SJCRH30 (cell line): ENCODE measurements around the gene NMB. TPM values are rescaled to one million over a fixed set of nuclear protein-coding genes. Genes with fewer than 3 reads are reported as not detected.

ENCODE experiments used
- DNase-seq, 2 experiments: peaks; one replicate each; pipeline ENCODE4 v3.0.0-alpha.2; 2015 to 2020
- H3K27ac ChIP-seq: fragments of 250-450 bp; sonication (Bioruptor Pico); 2 replicates; pipeline ENCODE4 v1.5.1; 2020; ENCODE audit warnings: mild to moderate bottlenecking, moderate library complexity
- H3K27me3 ChIP-seq: fragments of 250-450 bp; sonication (Bioruptor Pico); 2 replicates; pipeline ENCODE4 v1.5.1; 2020; ENCODE audit warnings: mild to moderate bottlenecking, moderate library complexity
- H3K36me3 ChIP-seq: fragments of 250-450 bp; sonication (Bioruptor Pico); 2 replicates; pipeline ENCODE4 v1.5.1; 2020; ENCODE audit warnings: mild to moderate bottlenecking, moderate library complexity
- H3K4me1 ChIP-seq: fragments of 250-450 bp; sonication (Bioruptor Pico); 2 replicates; pipeline ENCODE4 v1.5.1; 2020; ENCODE audit warnings: mild to moderate bottlenecking, moderate library complexity
- H3K4me3 ChIP-seq: fragments of 250-450 bp; sonication (Bioruptor Pico); 2 replicates; pipeline ENCODE4 v1.5.1; 2020; ENCODE audit warnings: mild to moderate bottlenecking, moderate library complexity
- H3K9me3 ChIP-seq: fragments of 250-450 bp; sonication (Bioruptor Pico); replicated peaks from 2 replicates; pipeline ENCODE4 v1.5.1; 2020; ENCODE audit warnings: mild to moderate bottlenecking, moderate library complexity
- total RNA-seq: library from RNA; depleted of rRNA; stranded (reverse); fragments of >200 nt; shearing (Covaris generic); gene quantifications from 2 replicates; pipeline ENCODE4 v1.2.3, GENCODE V29; 2014

NMB gene
- total RNA-seq, 1 experiment from 2014 or later: 4.2 TPM

- Histone ChIP-seq H3K4me3 (no peak overlapping the region), H3K9me3 (no peaks in the 10 kb centered on the region), H3K27ac (no peak overlapping the region), H3K27me3 (no peaks in the 10 kb centered on the region), H3K4me1 (no peaks in the 10 kb centered on the region), H3K36me3 (peaks cover 53% of the 10 kb centered on the region)
- DNase-seq: no peak
Measured at GRCh38 chr15:84668221-84668982, 10.4 kb upstream of the NMB start.

GRCh38 chr15:84666373-84666772, 8.4 kb upstream of the NMB start:
- DNase-seq: no peak
- Histone ChIP-seq H3K27ac (no peak overlapping the region), H3K4me1 (no peaks in the 10 kb centered on the region), H3K9me3 (no peaks in the 10 kb centered on the region), H3K27me3 (no peaks in the 10 kb centered on the region), H3K4me3 (no peak overlapping the region), H3K36me3 (peaks cover 49% of the 10 kb centered on the region)

- no peaks in the 10 kb centered on the region for H3K9me3 ChIP-seq
- H3K4me3 ChIP-seq: no peak overlapping the region
Measured at GRCh38 chr15:84661001-84661400, 3.0 kb upstream of the NMB start.

GRCh38 chr15:84659904-84660781, 2.1 kb upstream of the NMB start:
- peak in 1 of 2 experiments; percentile 20 for DNase-seq
- Histone ChIP-seq H3K27ac (no peak overlapping the region), H3K4me3 (no peak overlapping the region), H3K9me3 (no peaks in the 10 kb centered on the region), H3K27me3 (no peaks in the 10 kb centered on the region), H3K36me3 (peaks cover 4% of the 10 kb centered on the region; the same call in 1 of the 2 replicates), H3K4me1 (no peaks in the 10 kb centered on the region)

More at GRCh38 chr15:84661001-84661400, 3.0 kb upstream of the NMB start:
- H3K36me3 ChIP-seq: peaks cover 12% of the 10 kb centered on the region
- H3K4me1 ChIP-seq: no peaks in the 10 kb centered on the region
- DNase-seq: no peak
- no peak overlapping the region for H3K27ac ChIP-seq
- no peaks in the 10 kb centered on the region for H3K27me3 ChIP-seq

GRCh38 chr15:84658788-84659411, 901 bp upstream of the NMB start:
- Histone ChIP-seq H3K4me3 (peak overlapping the region; percentile 61), H3K36me3 (no peaks in the 10 kb centered on the region), H3K4me1 (peaks cover 2% of the 10 kb centered on the region; the same call in 1 of the 2 replicates), H3K27me3 (no peaks in the 10 kb centered on the region), H3K27ac (no peak overlapping the region), H3K9me3 (no peaks in the 10 kb centered on the region)
- no peak for DNase-seq

GRCh38 chr15:84657748-84658079, 285 bp downstream of the NMB start:
- Histone ChIP-seq H3K4me1 (peaks cover 5% of the 10 kb centered on the region), H3K4me3 (peak overlapping the region; percentile 61), H3K27ac (no peak overlapping the region), H3K36me3 (no peaks in the 10 kb centered on the region), H3K9me3 (no peaks in the 10 kb centered on the region), H3K27me3 (no peaks in the 10 kb centered on the region)
- DNase-seq: no peak

- Histone ChIP-seq H3K4me1 (peaks cover 5% of the 10 kb centered on the region), H3K27ac (no peak overlapping the region), H3K9me3 (no peaks in the 10 kb centered on the region), H3K4me3 (no peak overlapping the region), H3K27me3 (no peaks in the 10 kb centered on the region), H3K36me3 (no peaks in the 10 kb centered on the region; the same call in 1 of the 2 replicates)
- no peak for DNase-seq
Measured at GRCh38 chr15:84656972-84657371, 1.0 kb downstream of the NMB start.

- no peaks in the 10 kb centered on the region for H3K27me3 ChIP-seq
- H3K4me3 ChIP-seq: peak overlapping the region; percentile 71
- peaks cover 5% of the 10 kb centered on the region for H3K4me1 ChIP-seq
- H3K36me3 ChIP-seq: peaks cover 3% of the 10 kb centered on the region; the same call in 1 of the 2 replicates
- peak; percentile 84 to 87 for DNase-seq
- H3K9me3 ChIP-seq: no peaks in the 10 kb centered on the region
- peak overlapping the region; percentile 36; the same call in 1 of the 2 replicates for H3K27ac ChIP-seq
Measured at GRCh38 chr15:84654689-84655453, 3.1 kb downstream of the NMB start.

GRCh38 chr15:84653910-84654688, 3.9 kb downstream of the NMB start, which contains the start of gene WDR73:
Gene WDR73 (minus strand): TSS chr15:84654283. CDS start chr15:84654274, 9 bp downstream.
- Histone ChIP-seq H3K27ac (peak within 1 kb of the TSS; percentile 36), H3K4me1 (peaks cover 5% of the 10 kb centered on the region), H3K9me3 (no peaks in the 10 kb centered on the region), H3K27me3 (no peaks in the 10 kb centered on the region), H3K4me3 (peak within 1 kb of the TSS; percentile 71), H3K36me3 (peaks cover 7% of the 10 kb centered on the region)
- DNase-seq: peak; percentile 95 to 96

- Histone ChIP-seq H3K27ac (peak overlapping the region; percentile 36), H3K36me3 (peaks cover 13% of the 10 kb centered on the region), H3K9me3 (no peaks in the 10 kb centered on the region), H3K4me3 (peak overlapping the region; percentile 71), H3K27me3 (no peaks in the 10 kb centered on the region), H3K4me1 (peaks cover 5% of the 10 kb centered on the region)
- no peak for DNase-seq
Measured at GRCh38 chr15:84653584-84653909, 4.5 kb downstream of the NMB start.

GRCh38 chr15:84649706-84650105, 8.3 kb downstream of the NMB start:
- H3K27ac ChIP-seq: no peak overlapping the region
- H3K36me3 ChIP-seq: peaks cover 37% of the 10 kb centered on the region
- H3K27me3 ChIP-seq: no peaks in the 10 kb centered on the region
- no peak overlapping the region for H3K4me3 ChIP-seq
- H3K9me3 ChIP-seq: no peaks in the 10 kb centered on the region
- no peak for DNase-seq
- H3K4me1 ChIP-seq: peaks cover 3% of the 10 kb centered on the region; the same call in 1 of the 2 replicates

GRCh38 chr15:84648539-84648938, 9.5 kb downstream of the NMB start:
- Histone ChIP-seq H3K36me3 (peaks cover 41% of the 10 kb centered on the region), H3K27me3 (no peaks in the 10 kb centered on the region), H3K27ac (no peak overlapping the region), H3K4me1 (peaks cover 3% of the 10 kb centered on the region; the same call in 1 of the 2 replicates), H3K4me3 (no peak overlapping the region), H3K9me3 (no peaks in the 10 kb centered on the region)
- DNase-seq: no peak

- no peaks in the 10 kb centered on the region for H3K4me1 ChIP-seq
- no peaks in the 10 kb centered on the region for H3K27me3 ChIP-seq
- no peaks in the 10 kb centered on the region for H3K9me3 ChIP-seq
- peaks cover 49% of the 10 kb centered on the region for H3K36me3 ChIP-seq
- DNase-seq: no peak
- H3K4me3 ChIP-seq: no peak overlapping the region
- no peak overlapping the region for H3K27ac ChIP-seq
Measured at GRCh38 chr15:84647726-84648125, 10.3 kb downstream of the NMB start.

- Histone ChIP-seq H3K27ac (no peak overlapping the region), H3K4me1 (no peaks in the 10 kb centered on the region), H3K36me3 (peaks cover 65% of the 10 kb centered on the region), H3K4me3 (no peak overlapping the region), H3K27me3 (no peaks in the 10 kb centered on the region), H3K9me3 (no peaks in the 10 kb centered on the region)
- DNase-seq: no peak
Measured at GRCh38 chr15:84645997-84646396, 12.0 kb downstream of the NMB start.
